Activated T-helper 1 cell treated with anti-CD3 and anti-CD28 coated beads, Interleukin-2, amount 50 U/mL, for 16 hours (primary cell): Measurements from ENCODE around the gene NXPH1.

ENCODE experiments used
- DNase-seq, 2 donors: peaks; one replicate each; pipeline ENCODE4 v3.0.0-alpha.2; 2020; ENCODE audit warnings: low read depth in 1 of 2, low spot score in 1 of 2

Gene NXPH1

GRCh38 chr7:8435590-8436545 lies 2.5 kb downstream of the NXPH1 start:
- DNase-seq = no peak

DNA sequence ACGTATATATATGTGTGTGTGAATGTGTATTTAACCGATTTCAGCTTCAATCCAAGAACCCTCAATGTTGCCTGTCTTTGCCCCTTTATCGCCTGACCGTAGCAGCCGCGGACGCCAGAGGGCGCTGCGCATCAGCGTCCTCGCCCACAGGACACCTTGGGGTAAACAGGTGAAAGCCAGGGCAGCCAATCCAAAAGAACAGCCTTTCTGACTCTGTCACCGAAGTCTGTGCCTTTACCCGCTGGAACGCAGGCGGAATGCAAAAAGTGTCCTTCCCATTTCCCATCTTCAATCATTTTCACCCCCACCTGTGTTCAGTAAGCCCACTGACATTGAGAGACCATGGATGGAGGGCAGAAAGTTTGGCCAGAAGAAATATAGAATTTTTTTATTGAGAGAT lies 3.6 kb downstream of the NXPH1 start:
- DNase-seq = no peak

DNA sequence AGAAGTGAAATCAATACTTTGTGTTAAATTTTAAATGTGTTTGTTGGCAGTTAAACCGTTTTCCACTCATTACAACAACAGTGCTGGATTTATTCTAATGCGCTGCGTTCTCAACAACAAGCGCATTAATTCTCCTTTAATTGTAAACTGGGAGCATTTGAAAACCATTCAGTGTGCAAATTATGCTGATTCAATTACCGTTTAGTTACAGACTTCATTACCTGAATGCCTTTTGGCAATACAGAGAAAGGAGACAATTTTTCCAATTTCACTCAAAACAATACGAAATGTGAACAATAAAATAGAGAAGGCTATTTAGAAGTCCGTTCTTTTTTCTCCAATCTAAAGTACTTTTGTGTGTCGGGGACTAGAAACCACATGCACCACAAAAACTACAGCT lies 4.2 kb downstream of the NXPH1 start:
- DNase-seq = no peak

- DNase-seq = no peak
Measured at GRCh38 chr7:8440670-8441069, 7.3 kb downstream of the NXPH1 start.

- DNase-seq = no peak
Measured at GRCh38 chr7:8441106-8441965, 7.9 kb downstream of the NXPH1 start.

DNA sequence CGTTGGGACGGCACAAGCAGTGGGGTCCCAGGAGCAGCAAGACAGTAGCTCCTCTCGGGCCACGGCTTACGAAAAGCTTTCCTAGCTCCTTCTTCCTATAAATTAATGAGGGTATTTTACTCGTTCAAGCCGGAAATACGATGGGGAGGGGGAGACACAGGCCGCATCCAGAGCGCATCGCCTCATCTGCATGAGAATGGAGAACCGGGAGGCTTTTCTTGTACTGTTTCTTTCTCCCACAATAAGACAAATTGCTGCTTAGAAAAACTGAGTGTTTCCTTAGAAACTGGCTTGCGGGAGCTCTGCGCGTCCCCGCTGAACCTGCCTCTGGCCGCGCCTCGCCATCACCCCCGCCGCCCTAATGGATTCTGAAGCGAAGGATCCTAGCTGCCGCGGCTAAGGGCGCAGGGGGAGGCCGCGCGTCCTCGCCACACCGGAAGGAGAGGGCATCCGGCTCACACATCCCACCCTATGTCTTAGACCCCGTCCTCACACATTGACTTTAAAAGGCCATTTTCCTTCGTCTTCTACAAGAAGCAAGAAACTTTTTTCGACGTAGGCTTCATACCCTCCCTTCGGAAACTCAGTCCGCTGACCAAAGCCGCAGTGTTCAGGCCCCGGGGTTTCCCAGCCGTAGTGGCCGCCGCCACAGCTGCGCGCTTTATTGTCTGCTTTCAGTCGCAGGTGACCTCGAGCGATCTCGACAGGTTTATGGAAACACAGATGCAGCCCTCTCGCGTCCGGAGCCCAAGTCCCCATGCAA lies 8.8 kb downstream of the NXPH1 start:
- DNase-seq = no peak

DNA sequence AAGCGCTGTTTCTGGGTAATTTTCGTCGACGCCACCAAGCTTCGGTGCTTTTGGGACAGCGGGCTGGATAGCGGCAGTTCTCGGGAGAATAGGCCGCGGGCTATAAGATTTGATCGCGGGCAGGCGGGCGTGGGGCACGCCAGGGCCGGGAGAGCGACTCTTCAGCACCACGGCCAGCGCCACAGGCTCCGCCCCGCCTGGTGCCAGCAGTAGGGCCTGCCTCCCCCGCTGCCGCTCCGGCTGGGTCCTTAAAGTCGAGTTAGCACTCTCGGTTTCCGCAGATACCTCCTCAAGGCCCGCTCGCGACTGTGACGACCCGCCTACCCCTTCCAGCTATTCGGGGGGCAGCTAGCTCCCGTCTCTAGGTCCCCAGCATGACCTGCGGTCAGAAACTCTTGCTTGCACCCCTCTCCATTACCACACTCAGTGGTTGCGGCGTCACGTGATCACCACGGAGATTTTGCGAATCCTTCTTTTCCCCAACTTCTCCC lies 9.4 kb downstream of the NXPH1 start:
- no peak for DNase-seq

GRCh38 chr7:8443576-8444467 lies 10.4 kb downstream of the NXPH1 start:
- no peak for DNase-seq

- no peak for DNase-seq
Measured at GRCh38 chr7:8444468-8444769, 11.0 kb downstream of the NXPH1 start.

GRCh38 chr7:8453535-8453934 lies 20.1 kb downstream of the NXPH1 start:
- no peak for DNase-seq

GRCh38 chr7:8455426-8455825 lies 22.0 kb downstream of the NXPH1 start:
- DNase-seq = no peak

DNA sequence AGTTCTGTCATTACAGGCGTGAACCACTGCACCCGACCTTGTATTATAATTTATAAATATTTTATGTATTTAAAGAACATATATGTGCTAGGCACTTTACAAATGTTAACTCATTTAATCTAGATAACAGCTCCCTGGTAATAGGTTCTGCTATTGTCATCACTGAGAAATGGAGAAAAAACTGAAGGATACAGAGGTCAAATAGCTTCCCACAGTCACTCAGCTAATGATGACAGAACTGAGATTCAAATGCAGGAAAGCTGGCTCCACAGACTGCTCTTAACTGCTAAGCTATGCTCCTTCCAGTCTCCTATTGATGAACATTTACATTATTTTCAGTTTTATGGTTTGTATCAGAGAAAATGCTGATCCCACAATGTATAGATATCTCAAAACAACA lies 28.9 kb downstream of the NXPH1 start:
- no peak for DNase-seq

DNA sequence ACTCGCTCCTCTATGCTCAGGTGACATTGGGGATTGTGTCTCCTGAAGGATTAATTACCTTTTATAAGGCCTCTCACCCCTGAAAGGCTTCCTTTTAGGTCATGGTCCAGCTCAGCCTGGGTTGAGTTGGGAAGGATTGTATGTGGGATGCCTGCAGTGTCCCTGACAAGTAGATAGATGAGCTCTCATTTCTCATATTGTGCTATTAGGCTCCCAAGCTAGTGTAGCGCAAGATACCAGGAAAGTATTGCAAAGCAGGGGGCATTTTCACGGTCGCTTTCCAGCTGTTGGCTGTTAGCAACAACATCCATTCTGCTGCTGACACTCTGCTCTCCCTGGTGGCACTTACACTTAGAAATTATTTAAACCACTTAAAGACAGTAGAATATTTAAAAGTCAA lies 31.9 kb downstream of the NXPH1 start:
- no peak for DNase-seq

GRCh38 chr7:8480527-8480926 lies 47.1 kb downstream of the NXPH1 start:
- no peak for DNase-seq

- DNase-seq = no peak
Measured at GRCh38 chr7:8481096-8481495, 47.7 kb downstream of the NXPH1 start.

DNA sequence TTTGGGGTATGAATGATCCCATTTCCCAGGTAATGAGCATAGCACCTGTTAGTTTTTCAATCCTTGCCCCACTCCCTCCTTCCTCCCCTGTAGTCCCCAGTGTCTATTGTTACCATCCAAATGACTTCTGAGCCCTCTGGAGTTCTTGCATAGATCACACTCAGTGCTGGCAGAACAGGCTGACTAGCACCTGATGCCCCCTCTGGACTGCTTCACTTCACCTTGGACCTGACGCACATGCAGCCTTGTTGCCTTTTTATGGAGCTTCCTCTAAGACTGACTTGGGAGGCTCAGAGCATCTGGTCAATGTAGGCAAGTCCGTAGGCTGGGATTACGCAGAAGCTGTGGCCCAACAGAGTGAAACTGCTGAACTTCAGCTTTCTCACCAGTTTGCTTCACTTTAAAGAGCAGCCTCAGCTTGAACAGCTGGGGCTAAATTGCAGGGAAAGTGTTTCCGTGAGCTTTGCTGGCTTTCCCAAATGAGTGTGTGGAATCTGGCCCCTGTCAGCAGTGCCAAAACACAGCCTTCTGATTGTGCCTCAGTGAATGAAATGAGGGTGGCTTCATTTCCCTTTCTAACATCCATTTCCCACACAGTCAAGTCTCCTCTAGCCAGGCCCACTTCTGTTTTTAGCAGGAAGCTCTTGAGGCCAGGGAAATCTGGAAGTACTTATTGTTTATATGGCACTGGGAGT lies 48.5 kb downstream of the NXPH1 start:
- no peak for DNase-seq

DNA sequence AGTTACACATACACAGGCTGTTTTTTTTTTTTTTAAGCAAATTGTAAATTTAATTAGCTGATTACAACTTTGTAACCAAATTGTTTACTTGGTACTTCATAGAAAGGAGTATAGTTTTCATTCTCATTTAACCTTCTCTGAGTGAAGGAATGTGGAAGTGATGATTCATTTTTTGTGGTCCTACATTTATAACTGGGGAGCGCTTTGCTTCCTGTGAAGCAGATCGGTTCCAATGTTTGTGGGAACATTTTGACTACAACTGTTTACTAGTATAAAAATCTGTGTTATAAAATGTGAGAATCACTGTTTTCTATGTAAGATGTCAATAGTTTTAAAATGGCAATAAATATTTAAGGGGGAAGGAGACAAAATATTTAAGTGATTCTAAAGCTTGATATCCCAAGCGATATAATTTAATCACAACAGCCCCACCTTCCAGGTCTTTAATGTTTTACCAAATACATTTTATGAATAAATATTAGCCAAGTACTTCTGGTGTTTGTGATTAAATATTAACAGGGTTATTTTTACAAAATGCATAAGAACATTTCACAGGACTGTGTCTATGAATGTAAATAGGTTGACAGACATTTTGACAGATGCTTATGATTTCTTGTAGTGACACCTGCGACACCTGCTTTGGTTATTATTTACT lies 57.1 kb downstream of the NXPH1 start:
- no peak for DNase-seq

DNA sequence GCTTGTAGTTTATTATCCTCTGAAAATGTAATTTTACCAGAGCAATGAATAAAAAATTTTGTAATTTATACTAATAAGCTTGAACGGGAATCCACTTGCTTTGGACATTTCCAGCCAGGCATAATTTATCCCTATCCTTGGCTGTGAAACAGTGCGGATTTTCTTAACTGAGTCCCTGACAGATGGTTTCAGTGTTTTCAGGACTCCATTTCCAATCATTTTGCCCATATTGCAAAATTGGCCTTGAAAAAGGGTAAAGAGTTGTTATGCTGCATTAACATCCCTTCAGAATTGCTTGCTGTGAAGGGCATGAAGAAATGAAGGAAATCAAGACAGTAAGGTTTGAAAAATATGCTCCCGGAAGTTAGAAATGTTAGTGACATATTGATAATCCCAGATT lies 57.7 kb downstream of the NXPH1 start:
- no peak for DNase-seq
